ENCODE data around the gene ARMC3. TPM values are rescaled to one million over a fixed set of nuclear protein-coding genes. Genes with fewer than 3 reads are reported as not detected.

ARMC3 gene
- total and polyA plus RNA-seq, 4 donors, result 0.05 TPM; not detected in 3

GRCh38 chr10:22988581-22989360, 60.9 kb downstream of the ARMC3 start:
- 2% methylated on average over 12 of the region's 12 CpGs for WGBS
- Histone ChIP-seq H3K36me3 (ENCODE audit: control insufficient read depth in 4 of 4, insufficient read depth in 3 of 4, low read depth in 1 of 4, low read length in 3 of 4) (no peaks in the 10 kb centered on the region), H3K9me3 (ENCODE audit: control insufficient read depth in 4 of 4, low read length in 3 of 4) (no peaks in the 10 kb centered on the region), H3K27ac (ENCODE audit: low read depth in 1 of 2, low read length in 2 of 2) (no peak overlapping the region), H3K4me1 (ENCODE audit: control insufficient read depth in 4 of 4, insufficient read depth in 4 of 4, low read length in 3 of 4) (peaks cover 2 to 19% (median 14%) of the 10 kb centered on the region in 4 donors), H3K9ac (ENCODE audit: low read depth in 1 of 2, low read length in 2 of 2) (no peak overlapping the region), H3K4me3 (ENCODE audit: low read depth in 1 of 3, low read length in 3 of 3) (no peak overlapping the region), H3K27me3 (ENCODE audit: control insufficient read depth in 4 of 4, insufficient read depth in 4 of 4, low read length in 3 of 4) (no peaks in the 10 kb centered on the region)
- TF ChIP-seq RAD21 (IDR thresholded peaks at IDR 0.05) (peak; percentile 98 to 99), JUND (IDR thresholded peaks at IDR 0.05) (no peak), YY1 (IDR thresholded peaks at IDR 0.05) (peak; percentile 49), CTCF (IDR thresholded peaks at IDR 0.05; ENCODE audit: low read depth, low read length, missing input control) (peak; percentile 95), GABPA (IDR thresholded peaks at IDR 0.05 in 1 of 2, conservative IDR thresholded peaks at IDR 0.05 in 1 of 2) (no peak)
- DNase-seq (ENCODE audit: low spot score), result peak; percentile 66

GRCh38 chr10:22990443-22990842, 62.6 kb downstream of the ARMC3 start:
- Histone ChIP-seq H3K36me3 (ENCODE audit: control insufficient read depth in 4 of 4, insufficient read depth in 3 of 4, low read depth in 1 of 4, low read length in 3 of 4) (no peaks in the 10 kb centered on the region), H3K27ac (ENCODE audit: low read depth in 1 of 2, low read length in 2 of 2) (no peak overlapping the region), H3K9me3 (ENCODE audit: control insufficient read depth in 4 of 4, low read length in 3 of 4) (no peaks in the 10 kb centered on the region), H3K9ac (ENCODE audit: low read depth in 1 of 2, low read length in 2 of 2) (no peak overlapping the region), H3K4me3 (ENCODE audit: low read depth in 1 of 3, low read length in 3 of 3) (no peak overlapping the region), H3K27me3 (ENCODE audit: control insufficient read depth in 4 of 4, insufficient read depth in 4 of 4, low read length in 3 of 4) (no peaks in the 10 kb centered on the region), H3K4me1 (ENCODE audit: control insufficient read depth in 4 of 4, insufficient read depth in 4 of 4, low read length in 3 of 4) (peaks cover 2 to 19% (median 14%) of the 10 kb centered on the region in 4 donors)
- no peak for DNase-seq (ENCODE audit: low spot score)
- 94% methylated on average over 4 of the region's 4 CpGs for whole genome bisulfite sequencing
- TF ChIP-seq CTCF (IDR thresholded peaks at IDR 0.05; ENCODE audit: low read depth, low read length, missing input control) (no peak), ATF3 (IDR thresholded peaks at IDR 0.05) (no peak), FOXA2 (IDR thresholded peaks at IDR 0.05) (no peak), GABPA (IDR thresholded peaks at IDR 0.05 in 1 of 2, conservative IDR thresholded peaks at IDR 0.05 in 1 of 2) (no peak), HNF4A (conservative IDR thresholded peaks at IDR 0.05) (no peak), TAF1 (conservative IDR thresholded peaks at IDR 0.05) (no peak), ZBTB33 (IDR thresholded peaks at IDR 0.05) (no peak), RAD21 (IDR thresholded peaks at IDR 0.05) (no peak), MAX (IDR thresholded peaks at IDR 0.05) (no peak), SP1 (IDR thresholded peaks at IDR 0.05) (no peak), RXRA (IDR thresholded peaks at IDR 0.05) (no peak)

Measured in liver (tissue), 9 donors.